Neutrophil (primary cell): ENCODE measurements around the gene SH3GL3.

ENCODE experiments used
- H3K27ac ChIP-seq: fragments of 200-600 bp; sonication (generic); 2 replicates; pipeline ENCODE4 v1.5.1; 2016; ENCODE audit warnings: mild to moderate bottlenecking, moderate library complexity
- H3K27me3 ChIP-seq: fragments of 200-600 bp; sonication (generic); 2 replicates; pipeline ENCODE4 v1.6.0; 2016; ENCODE audit warnings: mild to moderate bottlenecking
- H3K36me3 ChIP-seq: fragments of 200-600 bp; sonication (generic); 2 replicates; pipeline ENCODE4 v1.5.1; 2017
- H3K4me1 ChIP-seq, 2 experiments: fragments of 200-600 bp in 1 of 2; sonication (generic) in 1 of 2; 1 replicate in 1 of 2; 2 replicates in 1 of 2; pipeline versions ENCODE4 v1.5.1 to v1.6.1; 2013 to 2016; ENCODE audit warnings: low read depth in 1 of 2, low read length in 1 of 2, mild to moderate bottlenecking in 1 of 2, moderate library complexity in 1 of 2; ENCODE audit not compliant: control insufficient read depth in 1 of 2, insufficient read depth in 1 of 2
- H3K4me3 ChIP-seq, 2 experiments: fragments of 200-600 bp in 1 of 2; sonication (generic) in 1 of 2; 1 replicate in 1 of 2; 2 replicates in 1 of 2; pipeline ENCODE4 v1.5.1; 2013 to 2016; ENCODE audit warnings: low read depth in 1 of 2, low read length in 1 of 2, mild to moderate bottlenecking in 1 of 2, moderate library complexity in 1 of 2
- H3K9me3 ChIP-seq: fragments of 200-600 bp; sonication (generic); 2 replicates; pipeline ENCODE4 v1.5.1; 2016
- TF ChIP-seq, protein P1 (sequence below): fragments of 200-600 bp; sonication (generic); IDR thresholded peaks from 2 replicates; pipeline ENCODE4 v1.5.1; 2016; ENCODE audit warnings: antibody characterized with exemption

SH3GL3 gene

DNA sequence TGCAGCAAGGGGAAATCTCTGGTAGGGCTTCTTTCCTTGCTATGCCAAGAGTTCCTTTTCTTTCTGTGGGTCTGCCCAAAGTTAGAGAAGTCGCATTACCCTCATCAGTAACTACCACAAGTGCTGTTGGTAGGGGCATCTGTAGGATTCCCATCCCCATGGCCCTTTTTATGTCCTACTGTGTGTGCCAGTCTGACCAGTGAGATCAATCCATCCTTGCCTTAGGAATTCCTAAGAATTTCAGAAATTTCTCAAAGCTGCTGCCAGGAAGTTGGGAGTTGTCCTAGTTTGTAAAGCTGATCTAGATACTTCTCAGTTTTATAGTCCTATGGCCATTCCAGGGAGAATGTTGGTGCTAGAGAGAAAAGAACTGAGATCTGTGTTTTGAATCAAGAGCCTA, 36.5 kb downstream of the SH3GL3 start:
- Histone ChIP-seq H3K36me3 (no peaks in the 10 kb centered on the region), H3K4me3 (no peak overlapping the region), H3K9me3 (no peaks in the 10 kb centered on the region), H3K27ac (no peak overlapping the region), H3K27me3 (no peaks in the 10 kb centered on the region), H3K4me1 (no peaks in the 10 kb centered on the region)
- TF ChIP-seq, protein P1, sequence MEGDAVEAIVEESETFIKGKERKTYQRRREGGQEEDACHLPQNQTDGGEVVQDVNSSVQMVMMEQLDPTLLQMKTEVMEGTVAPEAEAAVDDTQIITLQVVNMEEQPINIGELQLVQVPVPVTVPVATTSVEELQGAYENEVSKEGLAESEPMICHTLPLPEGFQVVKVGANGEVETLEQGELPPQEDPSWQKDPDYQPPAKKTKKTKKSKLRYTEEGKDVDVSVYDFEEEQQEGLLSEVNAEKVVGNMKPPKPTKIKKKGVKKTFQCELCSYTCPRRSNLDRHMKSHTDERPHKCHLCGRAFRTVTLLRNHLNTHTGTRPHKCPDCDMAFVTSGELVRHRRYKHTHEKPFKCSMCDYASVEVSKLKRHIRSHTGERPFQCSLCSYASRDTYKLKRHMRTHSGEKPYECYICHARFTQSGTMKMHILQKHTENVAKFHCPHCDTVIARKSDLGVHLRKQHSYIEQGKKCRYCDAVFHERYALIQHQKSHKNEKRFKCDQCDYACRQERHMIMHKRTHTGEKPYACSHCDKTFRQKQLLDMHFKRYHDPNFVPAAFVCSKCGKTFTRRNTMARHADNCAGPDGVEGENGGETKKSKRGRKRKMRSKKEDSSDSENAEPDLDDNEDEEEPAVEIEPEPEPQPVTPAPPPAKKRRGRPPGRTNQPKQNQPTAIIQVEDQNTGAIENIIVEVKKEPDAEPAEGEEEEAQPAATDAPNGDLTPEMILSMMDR, result no peak

DNA sequence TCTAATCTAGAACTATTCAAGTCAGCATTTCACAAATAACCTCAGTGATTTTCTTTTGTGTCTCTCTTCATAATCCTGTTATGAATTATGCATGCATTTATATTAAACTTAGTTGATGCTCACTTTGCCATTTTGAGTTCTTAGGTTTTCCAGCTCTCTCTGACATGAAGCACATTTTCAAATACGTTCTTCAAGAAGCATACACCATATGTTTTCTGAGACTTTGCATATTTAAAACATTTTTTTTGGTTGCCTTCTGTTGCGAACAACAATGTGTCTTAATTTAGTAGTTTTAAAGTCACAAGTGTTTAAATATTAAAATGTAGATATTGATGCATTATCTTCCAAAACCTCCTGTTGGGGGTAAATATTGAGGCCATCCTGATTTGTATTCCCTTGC, 37.5 kb downstream of the SH3GL3 start:
- TF ChIP-seq, protein P1, result no peak
- Histone ChIP-seq H3K4me3 (no peak overlapping the region), H3K27ac (no peak overlapping the region), H3K36me3 (no peaks in the 10 kb centered on the region), H3K27me3 (no peaks in the 10 kb centered on the region), H3K9me3 (no peaks in the 10 kb centered on the region), H3K4me1 (no peaks in the 10 kb centered on the region)

DNA sequence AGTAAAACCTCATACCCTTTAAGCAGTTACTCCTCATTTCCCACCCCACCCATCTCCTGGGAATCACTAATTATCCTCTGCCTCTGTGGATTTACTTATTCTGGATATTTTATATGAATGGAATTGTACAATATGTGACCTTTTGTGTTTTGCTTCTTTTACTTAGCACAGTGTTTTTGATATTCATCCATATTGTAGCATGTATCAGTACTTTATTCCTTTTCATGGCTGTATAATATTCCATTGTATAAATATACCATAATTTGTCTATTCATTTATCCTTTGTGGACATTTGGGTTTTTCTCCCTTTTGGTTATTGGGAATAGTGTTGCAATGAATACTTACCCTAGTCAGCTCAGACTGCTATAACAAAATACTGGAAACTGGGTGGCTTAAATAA, 39.2 kb downstream of the SH3GL3 start:
- no peak overlapping the region for H3K27ac ChIP-seq
- no peak overlapping the region for H3K4me3 ChIP-seq
- H3K4me1 ChIP-seq, result no peaks in the 10 kb centered on the region
- no peaks in the 10 kb centered on the region for H3K9me3 ChIP-seq
- H3K27me3 ChIP-seq, result no peaks in the 10 kb centered on the region
- TF ChIP-seq, protein P1, result no peak
- H3K36me3 ChIP-seq, result no peaks in the 10 kb centered on the region

DNA sequence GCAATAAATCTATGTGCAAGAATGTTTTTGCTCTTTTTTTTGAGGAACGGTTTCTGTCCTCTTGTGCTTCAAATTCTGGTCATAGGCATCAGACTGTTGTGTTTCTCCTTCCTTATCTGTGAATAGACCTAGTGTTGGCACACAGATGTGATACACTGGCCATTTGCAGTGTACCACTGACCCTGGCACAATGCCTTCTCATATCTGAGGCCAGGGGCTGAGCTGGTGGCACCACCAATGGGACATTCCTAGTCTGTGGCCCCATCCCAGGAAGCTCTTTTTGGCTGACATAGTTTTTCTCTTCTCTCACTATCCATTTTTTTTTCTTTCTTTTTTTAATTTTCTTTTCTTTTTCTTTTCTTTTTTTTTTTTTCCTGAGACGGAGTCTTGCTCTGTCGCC, 40.4 kb downstream of the SH3GL3 start:
- H3K36me3 ChIP-seq, result no peaks in the 10 kb centered on the region
- H3K27me3 ChIP-seq, result no peaks in the 10 kb centered on the region
- H3K9me3 ChIP-seq, result no peaks in the 10 kb centered on the region
- no peak overlapping the region for H3K27ac ChIP-seq
- H3K4me3 ChIP-seq, result no peak overlapping the region
- TF ChIP-seq, protein P1, result no peak
- no peaks in the 10 kb centered on the region for H3K4me1 ChIP-seq

DNA sequence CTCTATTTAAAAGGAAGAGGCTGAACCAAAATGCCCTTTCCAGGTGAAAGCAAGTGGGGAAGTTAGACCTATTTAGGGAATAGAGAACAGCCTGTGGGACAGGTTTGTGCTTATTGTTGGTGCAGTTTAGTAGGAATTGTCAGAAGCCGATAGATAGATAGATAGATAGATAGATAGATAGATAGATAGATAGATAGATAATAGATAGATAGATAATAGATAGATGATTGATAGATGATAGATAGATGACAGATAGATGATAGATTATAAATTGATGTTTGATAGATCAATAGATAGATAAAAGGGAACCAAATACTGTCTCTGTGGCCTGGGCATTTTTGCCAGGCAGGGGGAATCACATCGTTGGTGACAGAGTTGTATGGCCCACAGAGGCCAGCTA, 42.5 kb downstream of the SH3GL3 start:
- H3K27me3 ChIP-seq, result no peaks in the 10 kb centered on the region
- TF ChIP-seq, protein P1, result no peak

DNA sequence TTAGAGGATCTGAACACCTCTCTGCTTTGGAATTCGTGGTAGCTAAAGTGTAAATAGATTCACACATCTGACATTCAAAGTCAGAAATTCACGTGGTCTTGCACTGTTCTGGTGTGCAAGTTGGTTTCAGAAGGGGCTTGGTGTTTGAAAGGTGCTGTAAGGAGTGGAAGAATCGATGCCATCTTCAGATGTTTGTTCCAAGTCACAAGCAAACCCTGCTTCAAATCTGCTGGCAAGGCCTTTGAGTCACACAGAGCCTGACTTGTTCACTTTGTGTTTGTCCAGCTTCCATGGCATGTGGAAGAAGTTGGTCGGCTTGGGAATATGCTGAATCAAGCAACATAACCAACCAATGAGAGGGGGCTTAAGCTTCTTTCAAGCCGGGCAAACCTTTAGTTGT, 44.3 kb downstream of the SH3GL3 start:
- Histone ChIP-seq H3K4me1 (no peaks in the 10 kb centered on the region), H3K27ac (no peak overlapping the region), H3K36me3 (no peaks in the 10 kb centered on the region), H3K4me3 (no peak overlapping the region), H3K9me3 (no peaks in the 10 kb centered on the region), H3K27me3 (no peaks in the 10 kb centered on the region)
- TF ChIP-seq, protein P1, result no peak

More for the DNA sequence above, 42.5 kb downstream of the SH3GL3 start:
- no peaks in the 10 kb centered on the region for H3K36me3 ChIP-seq
- no peak overlapping the region for H3K4me3 ChIP-seq
- H3K9me3 ChIP-seq, result no peaks in the 10 kb centered on the region
- no peaks in the 10 kb centered on the region for H3K4me1 ChIP-seq
- H3K27ac ChIP-seq, result no peak overlapping the region
